Thoracic aorta (tissue), 2 donors: Measurements from ENCODE around the gene MYRFL. TPM values are rescaled to one million over a fixed set of nuclear protein-coding genes. Genes with fewer than 3 reads are reported as not detected.

Source experiments
- ATAC-seq: fragments of 150-250 bp; one replicate; pipeline ENCODE4 v1.8.0; 2017; ENCODE audit warnings: low read depth; ENCODE audit not compliant: insufficient number of reproducible peaks, low FRiP score
- DNase-seq: peaks from one replicate; pipeline ENCODE4 v3.0.0-alpha.2; 2020; ENCODE audit warnings: low spot score
- H3K27ac ChIP-seq, 2 donors: fragments of 200-600 bp; sonication (generic); 1 replicate in 1 of 2; 2 replicates in 1 of 2; pipeline ENCODE4 v1.5.1; 2016; ENCODE audit warnings: mild to moderate bottlenecking in 2 of 2, moderate library complexity in 2 of 2
- H3K27me3 ChIP-seq: fragments of 200-600 bp; sonication (generic); replicated peaks from 2 replicates; pipeline ENCODE4 v1.6.0; 2016; ENCODE audit warnings: mild to moderate bottlenecking; ENCODE audit not compliant: insufficient read depth
- H3K36me3 ChIP-seq: fragments of 200-600 bp; sonication (generic); one replicate; pipeline ENCODE4 v1.5.1; 2016
- H3K4me1 ChIP-seq, 2 donors: fragments of 200-600 bp; sonication (generic); 1 replicate in 1 of 2; 2 replicates in 1 of 2; pipeline versions ENCODE4 v1.5.1 to v1.6.0; 2016; ENCODE audit warnings: low read depth in 2 of 2, mild to moderate bottlenecking in 1 of 2; ENCODE audit not compliant: control insufficient read depth in 1 of 2
- H3K4me3 ChIP-seq: fragments of 200-600 bp; sonication (generic); 2 replicates; pipeline ENCODE4 v1.5.1; 2016; ENCODE audit warnings: mild to moderate bottlenecking
- H3K9me3 ChIP-seq: fragments of 200-600 bp; sonication (generic); 2 replicates; pipeline ENCODE4 v1.5.1; 2016
- total RNA-seq, 2 donors: library from RNA; depleted of rRNA; stranded (reverse); fragments of >200 nt; gene quantifications; one replicate each; pipeline versions ENCODE4 v1.1.0 to v1.2.3, GENCODE V29; 2016
- TF ChIP-seq, protein P1 (sequence below): fragments of 200-600 bp; sonication (generic); IDR thresholded peaks from one replicate; pipeline ENCODE4 v1.5.1; 2019; ENCODE audit warnings: antibody characterized with exemption

MYRFL gene
- total RNA-seq, 2 donors from 2014 or later: not detected

DNA sequence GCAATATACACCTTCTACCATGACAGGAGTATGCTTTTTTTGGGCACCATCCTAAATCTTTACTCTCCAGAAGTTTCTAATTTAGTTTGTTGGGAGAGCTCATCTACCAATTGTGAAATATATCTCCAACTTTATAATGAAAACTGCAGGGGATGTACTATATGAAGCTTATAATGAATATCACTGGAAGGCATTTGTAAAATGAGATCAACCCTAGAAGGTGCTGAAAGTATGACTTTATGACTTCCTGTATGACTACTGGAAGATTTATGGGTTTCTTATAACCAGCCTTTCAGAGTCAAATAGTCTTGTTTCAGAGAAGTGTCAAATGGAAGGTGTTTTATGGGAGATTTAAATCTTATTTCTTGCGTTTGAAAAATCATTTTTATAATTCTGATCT, 122.9 kb downstream of the MYRFL start:
- Histone ChIP-seq H3K9me3 (peaks cover 3% of the 10 kb centered on the region), H3K4me3 (no peak overlapping the region), H3K27ac (no peak overlapping the region), H3K36me3 (no peaks in the 10 kb centered on the region), H3K27me3 (no peaks in the 10 kb centered on the region), H3K4me1 (no peaks in the 10 kb centered on the region)
- TF ChIP-seq, protein P1, sequence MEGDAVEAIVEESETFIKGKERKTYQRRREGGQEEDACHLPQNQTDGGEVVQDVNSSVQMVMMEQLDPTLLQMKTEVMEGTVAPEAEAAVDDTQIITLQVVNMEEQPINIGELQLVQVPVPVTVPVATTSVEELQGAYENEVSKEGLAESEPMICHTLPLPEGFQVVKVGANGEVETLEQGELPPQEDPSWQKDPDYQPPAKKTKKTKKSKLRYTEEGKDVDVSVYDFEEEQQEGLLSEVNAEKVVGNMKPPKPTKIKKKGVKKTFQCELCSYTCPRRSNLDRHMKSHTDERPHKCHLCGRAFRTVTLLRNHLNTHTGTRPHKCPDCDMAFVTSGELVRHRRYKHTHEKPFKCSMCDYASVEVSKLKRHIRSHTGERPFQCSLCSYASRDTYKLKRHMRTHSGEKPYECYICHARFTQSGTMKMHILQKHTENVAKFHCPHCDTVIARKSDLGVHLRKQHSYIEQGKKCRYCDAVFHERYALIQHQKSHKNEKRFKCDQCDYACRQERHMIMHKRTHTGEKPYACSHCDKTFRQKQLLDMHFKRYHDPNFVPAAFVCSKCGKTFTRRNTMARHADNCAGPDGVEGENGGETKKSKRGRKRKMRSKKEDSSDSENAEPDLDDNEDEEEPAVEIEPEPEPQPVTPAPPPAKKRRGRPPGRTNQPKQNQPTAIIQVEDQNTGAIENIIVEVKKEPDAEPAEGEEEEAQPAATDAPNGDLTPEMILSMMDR: no peak
- DNase-seq (no peak), ATAC-seq (no peak)

DNA sequence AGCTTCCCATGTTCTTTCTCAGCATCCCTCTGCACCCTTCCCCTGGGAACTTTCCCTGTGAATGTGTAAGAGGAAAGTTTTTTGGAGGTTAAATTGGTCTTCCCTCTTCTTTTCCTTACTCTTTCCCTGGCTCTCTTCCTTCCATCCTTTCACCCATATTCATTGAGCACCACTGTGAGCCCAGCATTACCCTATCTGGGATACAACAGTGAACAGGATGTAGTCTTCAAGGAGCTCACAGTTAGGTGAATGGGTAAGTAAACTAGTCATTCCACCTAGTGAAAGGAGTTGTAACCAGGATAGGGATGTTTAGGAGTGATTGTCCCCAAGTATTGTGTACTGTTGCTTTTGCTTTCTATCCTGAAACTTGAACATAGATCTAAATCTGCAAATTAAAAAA, 123.8 kb downstream of the MYRFL start:
- DNase-seq: no peak
- TF ChIP-seq, protein P1: no peak
- Histone ChIP-seq H3K36me3 (no peaks in the 10 kb centered on the region), H3K27me3 (no peaks in the 10 kb centered on the region), H3K27ac (no peak overlapping the region), H3K9me3 (peaks cover 3% of the 10 kb centered on the region), H3K4me3 (no peak overlapping the region), H3K4me1 (no peaks in the 10 kb centered on the region)
- no peak for ATAC-seq

DNA sequence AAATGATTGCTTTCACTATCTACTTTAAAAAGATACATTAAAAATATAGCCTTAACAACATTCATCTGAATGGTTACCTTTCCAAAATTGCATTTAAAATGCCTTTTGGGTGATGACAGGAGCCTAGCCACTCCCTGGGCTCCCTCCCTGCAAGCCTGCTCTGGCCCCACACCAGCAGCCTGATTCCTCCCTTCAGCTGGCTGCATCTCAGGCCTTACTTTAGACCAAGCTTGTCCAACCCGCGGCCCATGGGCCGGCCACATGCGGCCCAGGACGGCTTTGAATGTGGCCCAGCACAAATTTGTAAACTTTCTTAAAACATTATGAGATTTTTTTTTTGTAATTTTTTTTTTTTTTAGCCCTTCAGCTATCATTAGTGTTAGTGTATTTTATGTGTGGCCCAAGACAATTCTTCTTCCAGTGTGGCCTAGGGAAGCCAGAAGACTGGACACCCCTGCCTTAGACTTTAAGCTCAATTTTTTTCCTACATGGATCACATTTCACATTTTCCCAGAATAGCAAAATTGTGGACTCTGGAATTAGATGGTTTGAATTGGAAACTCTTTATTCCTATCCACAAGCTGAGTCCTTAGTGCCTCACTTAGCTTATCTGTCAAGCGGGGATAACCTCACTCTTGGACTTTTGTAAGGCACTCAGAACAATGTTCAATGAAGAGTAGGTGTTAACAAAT, 124.4 kb downstream of the MYRFL start:
- Histone ChIP-seq H3K4me1 (no peaks in the 10 kb centered on the region), H3K36me3 (no peaks in the 10 kb centered on the region), H3K4me3 (no peak overlapping the region), H3K9me3 (peaks cover 3% of the 10 kb centered on the region), H3K27me3 (no peaks in the 10 kb centered on the region), H3K27ac (no peak overlapping the region)
- no peak for DNase-seq
- TF ChIP-seq, protein P1: no peak
- no peak for ATAC-seq

DNA sequence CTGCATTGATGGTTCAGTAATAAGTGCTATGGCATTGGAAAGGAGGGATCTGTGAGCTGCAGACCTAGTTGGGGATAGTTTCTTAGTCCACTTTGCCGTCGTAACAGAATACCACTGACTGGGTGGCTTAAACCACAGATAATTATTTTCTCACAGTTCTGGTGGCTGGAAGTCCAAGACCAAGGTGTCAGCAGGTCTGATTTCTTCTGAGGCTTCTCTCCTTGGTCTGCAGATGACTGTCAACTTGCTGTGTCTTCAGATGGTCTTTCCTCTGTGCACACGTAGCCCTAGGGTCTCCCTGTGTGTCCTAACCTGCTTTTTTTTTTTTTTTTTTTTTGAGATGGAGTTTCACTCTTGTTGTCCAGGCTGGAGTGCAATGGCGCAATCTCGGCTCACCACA, 126.1 kb downstream of the MYRFL start:
- no peaks in the 10 kb centered on the region for H3K36me3 ChIP-seq
- TF ChIP-seq, protein P1: no peak
- peaks cover 3% of the 10 kb centered on the region for H3K9me3 ChIP-seq
- H3K4me1 ChIP-seq: no peaks in the 10 kb centered on the region
- H3K27me3 ChIP-seq: no peaks in the 10 kb centered on the region
- ATAC-seq (no peak), DNase-seq (no peak)
- H3K27ac ChIP-seq: no peak overlapping the region
- no peak overlapping the region for H3K4me3 ChIP-seq

DNA sequence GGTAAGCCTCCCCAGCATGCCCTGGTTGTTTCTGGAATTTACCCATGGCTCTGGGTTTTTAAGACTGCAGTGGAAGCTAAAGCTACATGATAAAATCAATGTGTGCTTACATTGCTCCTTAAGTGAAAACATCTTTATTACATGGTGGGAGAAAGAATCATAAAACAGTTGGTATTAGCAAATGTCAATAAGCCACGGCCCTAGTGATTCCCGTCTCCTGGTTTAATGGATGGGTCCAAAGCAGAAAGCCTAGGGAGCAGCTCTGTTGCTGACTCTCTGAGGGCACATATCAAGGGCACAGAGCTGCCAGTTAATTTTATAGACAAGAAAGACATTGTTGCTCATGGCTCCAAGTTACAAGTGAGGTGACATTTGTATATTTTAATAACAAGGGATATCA, 127.9 kb downstream of the MYRFL start:
- no peaks in the 10 kb centered on the region for H3K4me1 ChIP-seq
- H3K27ac ChIP-seq: no peak overlapping the region
- DNase-seq: no peak
- H3K9me3 ChIP-seq: peaks cover 3% of the 10 kb centered on the region
- H3K4me3 ChIP-seq: no peak overlapping the region
- no peaks in the 10 kb centered on the region for H3K27me3 ChIP-seq
- ATAC-seq: no peak
- no peaks in the 10 kb centered on the region for H3K36me3 ChIP-seq
- TF ChIP-seq, protein P1: no peak
